Tibial nerve (tissue), 4 donors: ENCODE measurements around the gene FHAD1.

Source experiments
- EP300 ChIP-seq, 2 donors: sonication (generic); formaldehyde crosslinking; IDR thresholded peaks; one replicate each; pipeline ENCODE4 v1.6.1; 2017; ENCODE audit warnings: antibody characterized with exemption in 2 of 2, mild to moderate bottlenecking in 1 of 2
- TF ChIP-seq, protein P1 (sequence below), 5 experiments: fragments of 200-600 bp in 3 of 5; fragments of 450-650 bp in 2 of 5; sonication (generic) in 3 of 5; IDR thresholded peaks; one replicate each; pipeline ENCODE4 v1.5.1; 2016 to 2019; ENCODE audit warnings: antibody characterized with exemption in 5 of 5, mild to moderate bottlenecking in 3 of 5, moderate library complexity in 2 of 5

DNA sequence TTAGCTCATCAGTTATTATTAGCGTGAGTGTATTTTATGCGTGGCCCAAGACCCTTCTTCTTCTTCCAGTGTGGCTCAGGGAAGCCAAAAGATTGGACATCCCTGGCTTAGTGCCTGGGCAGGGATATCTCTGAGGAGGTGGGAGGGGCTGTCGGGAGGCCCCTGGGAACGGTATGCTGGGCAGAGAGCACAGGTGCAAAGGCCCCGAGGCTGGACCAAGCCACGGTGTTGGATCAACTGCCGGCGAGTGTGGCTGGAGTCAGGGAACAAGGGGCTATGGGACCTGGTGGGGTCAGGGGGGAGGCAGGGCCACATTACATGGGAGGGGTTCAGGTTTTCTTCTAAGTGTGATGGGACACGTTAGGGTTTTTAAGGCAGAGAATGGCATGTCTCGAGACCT lies 62.7 kb downstream of the FHAD1 start:
- TF ChIP-seq, protein P1, sequence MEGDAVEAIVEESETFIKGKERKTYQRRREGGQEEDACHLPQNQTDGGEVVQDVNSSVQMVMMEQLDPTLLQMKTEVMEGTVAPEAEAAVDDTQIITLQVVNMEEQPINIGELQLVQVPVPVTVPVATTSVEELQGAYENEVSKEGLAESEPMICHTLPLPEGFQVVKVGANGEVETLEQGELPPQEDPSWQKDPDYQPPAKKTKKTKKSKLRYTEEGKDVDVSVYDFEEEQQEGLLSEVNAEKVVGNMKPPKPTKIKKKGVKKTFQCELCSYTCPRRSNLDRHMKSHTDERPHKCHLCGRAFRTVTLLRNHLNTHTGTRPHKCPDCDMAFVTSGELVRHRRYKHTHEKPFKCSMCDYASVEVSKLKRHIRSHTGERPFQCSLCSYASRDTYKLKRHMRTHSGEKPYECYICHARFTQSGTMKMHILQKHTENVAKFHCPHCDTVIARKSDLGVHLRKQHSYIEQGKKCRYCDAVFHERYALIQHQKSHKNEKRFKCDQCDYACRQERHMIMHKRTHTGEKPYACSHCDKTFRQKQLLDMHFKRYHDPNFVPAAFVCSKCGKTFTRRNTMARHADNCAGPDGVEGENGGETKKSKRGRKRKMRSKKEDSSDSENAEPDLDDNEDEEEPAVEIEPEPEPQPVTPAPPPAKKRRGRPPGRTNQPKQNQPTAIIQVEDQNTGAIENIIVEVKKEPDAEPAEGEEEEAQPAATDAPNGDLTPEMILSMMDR (IDR thresholded peaks at IDR 0.05), result no peak
- no peak for TF ChIP-seq EP300 (IDR thresholded peaks at IDR 0.05)
